ENCODE measurements around the gene DDA1.

GRCh38 chr19:17333611-17334413 is 24.4 kb downstream of the DDA1 start:
- TF ChIP-seq CTCF (IDR thresholded peaks at IDR 0.05; ENCODE audit: insufficient read depth, low read length) (no peak), GABPA (IDR thresholded peaks at IDR 0.05; ENCODE audit: low read depth) (no peak), POLR2AphosphoS5 (IDR thresholded peaks at IDR 0.05; ENCODE audit: low read depth) (0 out of 2 replicates have a peak, but pooled peaks have one; percentile 37)
- TF ChIP-seq, protein P1, sequence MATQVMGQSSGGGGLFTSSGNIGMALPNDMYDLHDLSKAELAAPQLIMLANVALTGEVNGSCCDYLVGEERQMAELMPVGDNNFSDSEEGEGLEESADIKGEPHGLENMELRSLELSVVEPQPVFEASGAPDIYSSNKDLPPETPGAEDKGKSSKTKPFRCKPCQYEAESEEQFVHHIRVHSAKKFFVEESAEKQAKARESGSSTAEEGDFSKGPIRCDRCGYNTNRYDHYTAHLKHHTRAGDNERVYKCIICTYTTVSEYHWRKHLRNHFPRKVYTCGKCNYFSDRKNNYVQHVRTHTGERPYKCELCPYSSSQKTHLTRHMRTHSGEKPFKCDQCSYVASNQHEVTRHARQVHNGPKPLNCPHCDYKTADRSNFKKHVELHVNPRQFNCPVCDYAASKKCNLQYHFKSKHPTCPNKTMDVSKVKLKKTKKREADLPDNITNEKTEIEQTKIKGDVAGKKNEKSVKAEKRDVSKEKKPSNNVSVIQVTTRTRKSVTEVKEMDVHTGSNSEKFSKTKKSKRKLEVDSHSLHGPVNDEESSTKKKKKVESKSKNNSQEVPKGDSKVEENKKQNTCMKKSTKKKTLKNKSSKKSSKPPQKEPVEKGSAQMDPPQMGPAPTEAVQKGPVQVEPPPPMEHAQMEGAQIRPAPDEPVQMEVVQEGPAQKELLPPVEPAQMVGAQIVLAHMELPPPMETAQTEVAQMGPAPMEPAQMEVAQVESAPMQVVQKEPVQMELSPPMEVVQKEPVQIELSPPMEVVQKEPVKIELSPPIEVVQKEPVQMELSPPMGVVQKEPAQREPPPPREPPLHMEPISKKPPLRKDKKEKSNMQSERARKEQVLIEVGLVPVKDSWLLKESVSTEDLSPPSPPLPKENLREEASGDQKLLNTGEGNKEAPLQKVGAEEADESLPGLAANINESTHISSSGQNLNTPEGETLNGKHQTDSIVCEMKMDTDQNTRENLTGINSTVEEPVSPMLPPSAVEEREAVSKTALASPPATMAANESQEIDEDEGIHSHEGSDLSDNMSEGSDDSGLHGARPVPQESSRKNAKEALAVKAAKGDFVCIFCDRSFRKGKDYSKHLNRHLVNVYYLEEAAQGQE (IDR thresholded peaks at IDR 0.05; ENCODE audit: insufficient replicate concordance, low read depth) = peak; percentile 27

All from HL-60 (cell line).